Upper lobe of left lung (tissue), 6 donors: ENCODE data around the gene TMEM94. TPM values are rescaled to one million over a fixed set of nuclear protein-coding genes. Genes with fewer than 3 reads are reported as not detected.

Experiments used
- ATAC-seq, 2 donors: fragments of 200-7000 bp; cut with Tn5 transposase; one replicate each; pipeline ENCODE4 v1.9.1; 2022; ENCODE audit warnings: mild to moderate bottlenecking in 2 of 2, moderate library complexity in 2 of 2; ENCODE audit not compliant: low FRiP score in 2 of 2
- DNase-seq, 2 donors: peaks; one replicate each; pipeline ENCODE4 v3.0.0-alpha.2; 2019 to 2020
- H3K27ac ChIP-seq, 4 donors: fragments of 200-600 bp; sonication (generic); one replicate each; pipeline ENCODE4 v1.5.1; 2016 to 2019
- H3K27me3 ChIP-seq, 4 donors: fragments of 200-600 bp; sonication (generic); one replicate each; pipeline ENCODE4 v1.5.1; 2017 to 2019
- H3K36me3 ChIP-seq, 4 donors: fragments of 200-600 bp; sonication (generic); one replicate each; pipeline ENCODE4 v1.5.1; 2016 to 2019
- H3K4me1 ChIP-seq, 4 donors: fragments of 200-600 bp; sonication (generic); one replicate each; pipeline ENCODE4 v1.5.1; 2018 to 2019
- H3K4me3 ChIP-seq, 4 donors: fragments of 200-600 bp; sonication (generic); one replicate each; pipeline ENCODE4 v1.5.1; 2017 to 2019; ENCODE audit warnings: mild to moderate bottlenecking in 2 of 4, moderate library complexity in 1 of 4
- H3K9me3 ChIP-seq, 4 donors: fragments of 200-600 bp; sonication (generic); one replicate each; pipeline ENCODE4 v1.5.1; 2018 to 2019
- CTCF ChIP-seq, 6 experiments: fragments of 450-650 bp in 4 of 6; fragments of 200-600 bp in 2 of 6; sonication (generic) in 2 of 6; IDR thresholded peaks; one replicate each; pipeline ENCODE4 v1.5.1; 2016 to 2019; ENCODE audit warnings: antibody characterized with exemption in 6 of 6
- EP300 ChIP-seq, 4 donors: sonication (generic); formaldehyde crosslinking; IDR thresholded peaks; one replicate each; pipeline ENCODE4 v1.5.1; 2017; ENCODE audit warnings: antibody characterized with exemption in 4 of 4, control low read depth in 2 of 4
- POLR2A ChIP-seq, 4 donors: fragments of 450-650 bp; IDR thresholded peaks; one replicate each; pipeline ENCODE4 v1.5.1; 2016 to 2017; ENCODE audit warnings: antibody characterized with exemption in 4 of 4, mild to moderate bottlenecking in 2 of 4
- POLR2AphosphoS5 ChIP-seq, 2 donors: sonication (generic); formaldehyde crosslinking; IDR thresholded peaks; one replicate each; pipeline ENCODE4 v1.5.1; 2017; ENCODE audit warnings: antibody characterized with exemption in 2 of 2
- WGBS, 2 donors: methylation state at CpG; one replicate each; pipeline ENCODE4 v1.1.5; 2017 to 2018; 5-methylcytosine and 5-hydroxymethylcytosine counted together
- total RNA-seq, 6 donors: library from RNA; depleted of rRNA in 4 of 6; stranded (reverse); fragments of >200 nt in 4 of 6; gene quantifications; one replicate each; pipeline versions ENCODE4 v1.1.0 to v1.2.1, GENCODE V29; 2016 to 2021
- donor health status: DM: no; HTN: no; CAD: no; lungs with moderate emphysema.
- donor health status: DM: no; HTN: yes; CAD: no; lungs with severe emphysema.

TMEM94 gene
- total RNA-seq, 6 donors from 2014 or later: 62.3 to 320 (median 90.5) TPM

GRCh38 chr17:75463603-75464002, 7.2 kb downstream of the TMEM94 start:
- Histone ChIP-seq H3K4me3 (no peak overlapping the region), H3K9me3 (no peaks in the 10 kb centered on the region), H3K27ac (no peak overlapping the region), H3K27me3 (no peaks in the 10 kb centered on the region), H3K4me1 (peaks cover 14 to 20% (median 18%) of the 10 kb centered on the region in 4 donors), H3K36me3 (no peaks in the 10 kb centered on the region)
- DNase-seq (no peak), ATAC-seq (no peak)
- WGBS, 2 donors: 89 to 98% methylated on average over 2 of the region's 2 CpGs
- TF ChIP-seq EP300 (IDR thresholded peaks at IDR 0.05): no peak
- TF ChIP-seq CTCF (IDR thresholded peaks at IDR 0.05): no peak
- TF ChIP-seq POLR2AphosphoS5 (IDR thresholded peaks at IDR 0.05): no peak
- no peak for TF ChIP-seq POLR2A (IDR thresholded peaks at IDR 0.05)

- H3K36me3 ChIP-seq: no peaks in the 10 kb centered on the region
- no peak for ATAC-seq
- peaks cover 6 to 12% (median 7%) of the 10 kb centered on the region in 4 donors for H3K4me1 ChIP-seq
- H3K27me3 ChIP-seq: no peaks in the 10 kb centered on the region
- no peaks in the 10 kb centered on the region for H3K9me3 ChIP-seq
- H3K27ac ChIP-seq: no peak overlapping the region
- 92 to 99% methylated on average over 6 of the region's 6 CpGs for WGBS, 2 donors
- TF ChIP-seq EP300 (IDR thresholded peaks at IDR 0.05) (no peak), POLR2A (IDR thresholded peaks at IDR 0.05) (no peak), CTCF (IDR thresholded peaks at IDR 0.05) (no peak), POLR2AphosphoS5 (IDR thresholded peaks at IDR 0.05) (no peak)
- DNase-seq: no peak
- no peak overlapping the region for H3K4me3 ChIP-seq
Observed at GRCh38 chr17:75465039-75465438, 8.6 kb downstream of the TMEM94 start.

GRCh38 chr17:75468291-75468754, 11.9 kb downstream of the TMEM94 start:
- H3K4me3 ChIP-seq: no peak overlapping the region
- H3K36me3 ChIP-seq: peaks cover 7 to 18% (median 15%) of the 10 kb centered on the region in 4 donors
- WGBS, 2 donors: 66 to 80% methylated on average over 8 of the region's 8 CpGs
- no peaks in the 10 kb centered on the region for H3K27me3 ChIP-seq
- peak overlapping the region in 1 of 4 donors; percentile 18 for H3K27ac ChIP-seq
- ATAC-seq: no peak
- DNase-seq: no peak
- H3K4me1 ChIP-seq: peaks cover 5 to 7% (median 6%) of the 10 kb centered on the region in 4 donors
- H3K9me3 ChIP-seq: no peaks in the 10 kb centered on the region
- TF ChIP-seq POLR2A (IDR thresholded peaks at IDR 0.05): no peak
- TF ChIP-seq EP300 (IDR thresholded peaks at IDR 0.05): no peak
- no peak for TF ChIP-seq CTCF (IDR thresholded peaks at IDR 0.05)
- no peak for TF ChIP-seq POLR2AphosphoS5 (IDR thresholded peaks at IDR 0.05)

- peaks cover 5 to 7% (median 6%) of the 10 kb centered on the region in 4 donors for H3K4me1 ChIP-seq
- no peaks in the 10 kb centered on the region for H3K9me3 ChIP-seq
- ATAC-seq (no peak), DNase-seq (no peak)
- 70 to 83% methylated on average over 13 of the region's 13 CpGs for WGBS, 2 donors
- H3K27ac ChIP-seq: peak overlapping the region in 1 of 4 donors; percentile 18
- peaks cover 7 to 23% (median 17%) of the 10 kb centered on the region in 4 donors for H3K36me3 ChIP-seq
- H3K27me3 ChIP-seq: no peaks in the 10 kb centered on the region
- TF ChIP-seq CTCF (IDR thresholded peaks at IDR 0.05) (no peak), EP300 (IDR thresholded peaks at IDR 0.05) (no peak), POLR2A (IDR thresholded peaks at IDR 0.05) (no peak), POLR2AphosphoS5 (IDR thresholded peaks at IDR 0.05) (no peak)
- no peak overlapping the region for H3K4me3 ChIP-seq
Observed at GRCh38 chr17:75468779-75469373, 12.4 kb downstream of the TMEM94 start.

GRCh38 chr17:75471207-75471606, 14.8 kb downstream of the TMEM94 start:
- no peak for ATAC-seq
- peaks cover 12 to 23% (median 18%) of the 10 kb centered on the region in 4 donors for H3K4me1 ChIP-seq
- peaks cover 7 to 26% (median 17%) of the 10 kb centered on the region in 4 donors for H3K36me3 ChIP-seq
- H3K27me3 ChIP-seq: no peaks in the 10 kb centered on the region
- TF ChIP-seq CTCF (IDR thresholded peaks at IDR 0.05) (no peak), EP300 (IDR thresholded peaks at IDR 0.05) (no peak), POLR2AphosphoS5 (IDR thresholded peaks at IDR 0.05) (no peak), POLR2A (IDR thresholded peaks at IDR 0.05) (no peak)
- H3K4me3 ChIP-seq: no peak overlapping the region
- H3K9me3 ChIP-seq: no peaks in the 10 kb centered on the region
- H3K27ac ChIP-seq: no peak overlapping the region
- WGBS, 2 donors: 92 to 93% methylated on average over 5 to 6 of the region's 6 CpGs
- DNase-seq: no peak
